Right lobe of liver (tissue), 6 donors: Measurements from ENCODE around the gene NTHL1. TPM values are rescaled to one million over a fixed set of nuclear protein-coding genes. Genes with fewer than 3 reads are reported as not detected.

ENCODE experiments used
- ATAC-seq, 4 donors: fragments of 200-7000 bp; cut with Tn5 transposase; one replicate each; pipeline ENCODE4 v1.9.1; 2020; ENCODE audit warnings: mild to moderate bottlenecking in 4 of 4, moderate library complexity in 4 of 4
- DNase-seq, 3 donors: peaks; one replicate each; pipeline ENCODE4 v3.0.0-alpha.2; 2020
- H3K27ac ChIP-seq, 3 donors: fragments of 200-600 bp; one replicate each; pipeline ENCODE4 v1.8.0; 2022
- H3K27me3 ChIP-seq, 2 donors: fragments of 200-600 bp; one replicate each; pipeline ENCODE4 v1.8.0; 2022
- H3K36me3 ChIP-seq, 4 donors: fragments of 200-600 bp; sonication (generic) in 1 of 4; one replicate each; pipeline versions ENCODE4 v1.5.1 to v1.8.0; 2017 to 2022; ENCODE audit warnings: control low read depth in 1 of 4
- H3K4me1 ChIP-seq, 4 donors: fragments of 200-600 bp; sonication (generic) in 1 of 4; one replicate each; pipeline versions ENCODE4 v1.5.1 to v1.8.0; 2017 to 2022; ENCODE audit warnings: control low read depth in 1 of 4
- H3K4me3 ChIP-seq, 3 donors: fragments of 200-600 bp; one replicate each; pipeline ENCODE4 v1.8.0; 2022
- H3K9me3 ChIP-seq, 4 donors: fragments of 200-600 bp; sonication (generic) in 1 of 4; one replicate each; pipeline versions ENCODE4 v1.5.1 to v1.8.0; 2017 to 2022; ENCODE audit warnings: control low read depth in 1 of 4
- CTCF ChIP-seq, 4 donors: fragments of 200-600 bp in 3 of 4; fragments of 450-650 bp in 1 of 4; IDR thresholded peaks; one replicate each; pipeline versions ENCODE4 v1.5.1 to v1.8.0; 2016 to 2022; ENCODE audit warnings: antibody characterized with exemption in 4 of 4, mild to moderate bottlenecking in 2 of 4
- POLR2A ChIP-seq: fragments of 450-650 bp; IDR thresholded peaks from one replicate; pipeline ENCODE4 v1.6.1; 2017; ENCODE audit warnings: antibody characterized with exemption, mild to moderate bottlenecking
- WGBS: methylation state at CpG from one replicate; pipeline ENCODE4 v1.1.6; 2018; ENCODE audit warnings: low coverage, low lambda C conversion rate; ENCODE audit not compliant: insufficient coverage; ENCODE audit errors: missing lambda C conversion rate; 5-methylcytosine and 5-hydroxymethylcytosine counted together
- intact Hi-C, 2 donors: fragments of 100-400 bp; cut with DNase I; formaldehyde crosslinking; loops; one replicate each; pipeline versions ENCODE4 v1.11.2 to v1.14.1; 2022
- total RNA-seq, 6 experiments: library from RNA; depleted of rRNA in 2 of 6; stranded (reverse); fragments of >200 nt in 2 of 6; fragmentation: NEBNext Ultra II Directional in 3 of 6; extraction: Animal tissue kit (Norgen Biotek cat#: 25700) in 3 of 6; gene quantifications; one replicate each; pipeline versions ENCODE4 v1.1.0 to v1.2.4, GENCODE V29; 2016 to 2023
- donor health status: DM: no; HTN: yes; CAD: no.
- donor health status: DM: no; HTN: no; CAD: no.
- donor health status: DM: no; HTN: no; CAD: no.
- donor health status: DM: no; HTN: yes; CAD: no.
- donor health status: DM: no; HTN: yes; CAD: no.

The NTHL1 gene
- total RNA-seq, 6 experiments from 2014 or later: 12.0 to 127 (median 42.6) TPM

- no CpG with 5 or more reads among the region's 15 CpGs for WGBS
- intact Hi-C loops: no loop called here
- Histone ChIP-seq H3K4me1 (peaks cover 0 to 29% (median 9%) of the 10 kb centered on the region in 4 donors), H3K4me3 (no peak overlapping the region), H3K27ac (no peak overlapping the region), H3K36me3 (peaks cover 0 to 41% (median 5%) of the 10 kb centered on the region in 4 donors), H3K9me3 (no peaks in the 10 kb centered on the region), H3K27me3 (no peaks in the 10 kb centered on the region)
- TF ChIP-seq POLR2A (no peak), CTCF (IDR thresholded peaks at IDR 0.05) (no peak)
- DNase-seq (no peak), ATAC-seq (no peak)
Observed at GRCh38 chr16:2093793-2094192, 46.2 kb upstream of the NTHL1 start.

DNA sequence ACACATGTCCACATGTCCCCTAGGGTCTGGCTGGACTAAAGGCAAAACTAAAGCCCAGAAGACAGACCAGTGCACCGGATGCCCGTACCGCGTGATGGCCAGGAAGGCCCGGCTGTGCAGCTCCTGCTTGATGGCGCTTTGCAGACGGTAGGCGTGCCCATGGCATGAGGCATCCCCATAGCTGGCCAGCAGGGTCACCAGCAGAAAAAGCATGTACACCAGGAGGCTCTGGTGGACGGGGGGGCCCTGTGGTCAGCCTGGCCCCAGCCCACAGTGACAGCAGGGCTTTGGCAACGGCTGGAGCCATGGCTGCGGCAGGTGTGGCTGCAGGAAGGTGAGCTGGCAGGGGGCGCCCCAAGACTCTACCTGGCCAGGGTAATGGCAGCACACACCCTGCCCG, 45.2 kb upstream of the NTHL1 start:
- H3K9me3 ChIP-seq: no peaks in the 10 kb centered on the region
- intact Hi-C loops: no loop called here
- no peak overlapping the region for H3K27ac ChIP-seq
- ATAC-seq: no peak
- H3K4me1 ChIP-seq: peaks cover 0 to 38% (median 13%) of the 10 kb centered on the region in 4 donors
- WGBS: no CpG with 5 or more reads among the region's 13 CpGs
- no peak for DNase-seq
- no peak overlapping the region for H3K4me3 ChIP-seq
- H3K36me3 ChIP-seq: peaks cover 0 to 44% (median 5%) of the 10 kb centered on the region in 4 donors
- TF ChIP-seq POLR2A (no peak), CTCF (IDR thresholded peaks at IDR 0.05) (no peak)
- no peaks in the 10 kb centered on the region for H3K27me3 ChIP-seq

DNA sequence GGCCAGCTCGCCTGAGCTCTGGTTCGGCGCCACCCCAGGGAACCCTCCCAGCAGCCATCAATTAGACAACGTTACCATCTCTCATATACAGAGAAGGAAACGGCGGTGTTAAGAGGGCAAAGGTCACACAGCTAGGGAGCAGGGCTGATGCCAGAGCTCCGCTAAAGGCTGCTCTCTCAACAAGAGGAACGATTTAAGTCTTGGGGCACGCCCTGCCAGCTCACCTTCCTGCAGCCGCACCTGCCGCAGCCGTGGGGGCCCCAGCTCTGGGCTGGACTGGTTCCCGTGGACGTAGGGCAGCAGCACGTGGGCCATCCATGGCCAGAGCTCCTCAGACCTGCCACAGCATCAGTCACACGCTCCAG, 44.6 kb upstream of the NTHL1 start:
- DNase-seq (no peak), ATAC-seq (no peak)
- Histone ChIP-seq H3K4me3 (no peak overlapping the region), H3K4me1 (peaks cover 0 to 44% (median 16%) of the 10 kb centered on the region in 4 donors), H3K27me3 (no peaks in the 10 kb centered on the region), H3K9me3 (no peaks in the 10 kb centered on the region), H3K36me3 (peaks cover 0 to 41% (median 5%) of the 10 kb centered on the region in 4 donors), H3K27ac (no peak overlapping the region)
- 46% methylated on average over 6 of the region's 16 CpGs for WGBS
- TF ChIP-seq POLR2A (no peak), CTCF (IDR thresholded peaks at IDR 0.05) (no peak)
- intact Hi-C loops: no loop called here

DNA sequence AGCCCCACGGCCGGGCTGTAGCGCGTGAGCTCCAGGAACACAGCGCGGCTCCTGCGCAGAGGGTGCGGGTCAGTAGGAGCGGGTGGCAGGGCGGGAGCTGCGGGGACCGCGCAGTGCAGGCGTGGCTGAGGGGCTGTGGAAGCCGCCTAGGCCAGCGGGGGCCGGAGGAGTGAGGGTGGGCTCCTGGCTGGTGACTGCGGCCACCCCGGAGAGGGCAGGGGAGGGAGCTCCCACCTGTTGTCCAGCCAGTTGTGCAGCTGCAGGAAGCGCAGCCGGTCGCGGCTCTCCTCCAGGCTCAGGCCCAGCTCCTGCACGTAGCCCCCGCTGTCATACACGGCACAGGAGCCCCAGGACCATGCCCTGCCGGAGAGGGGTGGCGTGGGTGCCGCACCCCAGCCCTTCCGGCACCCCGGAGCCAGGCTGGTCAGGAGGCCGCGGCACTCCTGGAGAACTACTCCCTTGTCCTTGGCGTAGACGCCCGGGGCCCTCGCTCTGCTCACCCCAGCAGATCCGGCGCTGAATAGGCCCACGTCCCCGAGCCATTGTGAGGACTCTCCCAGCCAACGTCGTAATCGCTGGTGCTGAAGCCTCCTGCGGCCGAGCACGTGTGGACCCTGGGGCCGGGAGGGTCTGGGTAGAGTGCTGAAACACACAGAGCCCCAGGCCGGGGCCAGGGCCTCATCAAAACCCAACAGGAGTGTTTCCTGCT, 44.1 kb upstream of the NTHL1 start:
- Histone ChIP-seq H3K4me3 (no peak overlapping the region), H3K9me3 (no peaks in the 10 kb centered on the region), H3K36me3 (peaks cover 0 to 39% (median 6%) of the 10 kb centered on the region in 4 donors), H3K27me3 (no peaks in the 10 kb centered on the region), H3K27ac (no peak overlapping the region), H3K4me1 (peaks cover 0 to 49% (median 19%) of the 10 kb centered on the region in 4 donors)
- intact Hi-C loops: no loop called here
- ATAC-seq: no peak
- no peak for DNase-seq
- 94% methylated on average over 17 of the region's 49 CpGs for WGBS
- TF ChIP-seq POLR2A (no peak), CTCF (IDR thresholded peaks at IDR 0.05) (no peak)
